ENCODE data around the gene MFAP2.
"Not testable (repeated sequence)": the region's sequence is repeated elsewhere in the genome, so short reads cannot be mapped to it uniquely, and the experiment has no call there.

Gene MFAP2

DNA sequence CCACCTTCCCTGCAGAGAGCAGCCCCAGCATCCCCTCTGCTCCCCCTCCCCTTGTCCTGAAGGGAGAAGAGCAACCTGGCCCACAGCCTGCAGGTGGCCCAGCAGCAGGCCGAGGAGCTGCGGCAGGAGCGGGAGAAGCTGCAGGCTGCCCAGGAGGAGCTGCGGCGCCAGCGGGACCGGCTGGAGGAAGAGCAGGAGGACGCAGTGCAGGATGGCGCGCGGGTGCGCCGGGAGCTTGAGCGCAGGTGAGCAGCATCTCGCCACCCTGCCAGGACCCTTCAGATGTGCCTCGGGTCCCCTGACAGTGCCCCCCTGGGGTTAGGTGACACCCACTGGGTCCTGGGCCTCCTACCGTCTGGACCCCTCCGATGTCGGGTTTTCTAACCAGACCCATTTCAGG lies 36.4 kb downstream of the MFAP2 start:
- Histone ChIP-seq H3K27ac (no peak overlapping the region), H3K36me3 (replicated peaks) (peaks cover 12% of the 10 kb centered on the region), H3K27me3 (replicated peaks) (no peaks in the 10 kb centered on the region), H3K4me3 (ENCODE audit: low read depth, low read length) (no peak overlapping the region)
- DNase-seq: no peak
- TF ChIP-seq, protein P1, sequence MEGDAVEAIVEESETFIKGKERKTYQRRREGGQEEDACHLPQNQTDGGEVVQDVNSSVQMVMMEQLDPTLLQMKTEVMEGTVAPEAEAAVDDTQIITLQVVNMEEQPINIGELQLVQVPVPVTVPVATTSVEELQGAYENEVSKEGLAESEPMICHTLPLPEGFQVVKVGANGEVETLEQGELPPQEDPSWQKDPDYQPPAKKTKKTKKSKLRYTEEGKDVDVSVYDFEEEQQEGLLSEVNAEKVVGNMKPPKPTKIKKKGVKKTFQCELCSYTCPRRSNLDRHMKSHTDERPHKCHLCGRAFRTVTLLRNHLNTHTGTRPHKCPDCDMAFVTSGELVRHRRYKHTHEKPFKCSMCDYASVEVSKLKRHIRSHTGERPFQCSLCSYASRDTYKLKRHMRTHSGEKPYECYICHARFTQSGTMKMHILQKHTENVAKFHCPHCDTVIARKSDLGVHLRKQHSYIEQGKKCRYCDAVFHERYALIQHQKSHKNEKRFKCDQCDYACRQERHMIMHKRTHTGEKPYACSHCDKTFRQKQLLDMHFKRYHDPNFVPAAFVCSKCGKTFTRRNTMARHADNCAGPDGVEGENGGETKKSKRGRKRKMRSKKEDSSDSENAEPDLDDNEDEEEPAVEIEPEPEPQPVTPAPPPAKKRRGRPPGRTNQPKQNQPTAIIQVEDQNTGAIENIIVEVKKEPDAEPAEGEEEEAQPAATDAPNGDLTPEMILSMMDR (IDR thresholded peaks at IDR 0.05; ENCODE audit: low read depth, low read length, missing control alignments): no peak
- in situ Hi-C loops (cut with HindIII; ENCODE audit: low pct_ligation_motif_present, low sequenced_read_pairs): no loop called here

DNA sequence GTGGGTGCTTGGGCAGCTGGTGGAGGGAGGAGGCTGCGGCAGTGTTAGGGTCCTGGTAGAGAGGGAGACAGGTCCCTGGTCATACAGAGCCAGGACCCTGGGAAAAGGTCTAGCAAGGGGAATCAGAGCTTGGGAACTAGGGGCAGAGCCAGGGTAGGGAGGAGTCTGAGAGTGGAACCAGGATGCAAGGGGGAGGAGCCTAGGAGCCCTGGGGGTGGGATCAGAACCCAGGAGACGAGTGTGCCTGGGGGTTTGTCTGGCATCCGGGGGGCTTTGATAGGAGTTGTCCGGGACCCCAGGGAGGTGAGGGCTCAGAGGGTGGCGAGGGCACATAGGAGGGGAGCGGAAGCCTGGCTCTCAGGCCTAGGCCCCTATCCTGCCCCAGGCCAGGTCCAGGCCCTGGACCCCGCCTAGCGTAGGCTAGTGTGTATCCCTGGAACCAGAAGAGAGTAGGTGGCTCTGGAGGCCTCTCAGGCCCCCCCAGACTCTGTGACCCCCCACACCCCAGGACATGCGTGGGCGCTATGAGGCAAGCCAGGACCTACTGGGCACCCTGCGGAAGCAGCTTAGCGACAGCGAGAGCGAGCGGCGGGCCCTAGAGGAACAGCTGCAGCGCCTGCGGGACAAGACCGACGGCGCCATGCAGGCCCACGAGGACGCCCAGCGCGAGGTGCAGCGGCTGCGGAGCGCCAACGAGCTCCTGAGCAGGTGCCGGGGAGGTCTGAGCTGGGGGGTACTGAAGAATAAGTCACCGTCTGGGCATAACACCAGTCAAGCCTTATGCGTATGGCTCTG lies 40.8 kb downstream of the MFAP2 start:
- H3K27ac ChIP-seq; in situ Hi-C loops (cut with HindIII; ENCODE audit: low pct_ligation_motif_present, low sequenced_read_pairs); H3K27me3 ChIP-seq (replicated peaks); H3K36me3 ChIP-seq (replicated peaks); H3K4me3 ChIP-seq (ENCODE audit: low read depth, low read length); DNase-seq: not testable (repeated sequence)

DNA sequence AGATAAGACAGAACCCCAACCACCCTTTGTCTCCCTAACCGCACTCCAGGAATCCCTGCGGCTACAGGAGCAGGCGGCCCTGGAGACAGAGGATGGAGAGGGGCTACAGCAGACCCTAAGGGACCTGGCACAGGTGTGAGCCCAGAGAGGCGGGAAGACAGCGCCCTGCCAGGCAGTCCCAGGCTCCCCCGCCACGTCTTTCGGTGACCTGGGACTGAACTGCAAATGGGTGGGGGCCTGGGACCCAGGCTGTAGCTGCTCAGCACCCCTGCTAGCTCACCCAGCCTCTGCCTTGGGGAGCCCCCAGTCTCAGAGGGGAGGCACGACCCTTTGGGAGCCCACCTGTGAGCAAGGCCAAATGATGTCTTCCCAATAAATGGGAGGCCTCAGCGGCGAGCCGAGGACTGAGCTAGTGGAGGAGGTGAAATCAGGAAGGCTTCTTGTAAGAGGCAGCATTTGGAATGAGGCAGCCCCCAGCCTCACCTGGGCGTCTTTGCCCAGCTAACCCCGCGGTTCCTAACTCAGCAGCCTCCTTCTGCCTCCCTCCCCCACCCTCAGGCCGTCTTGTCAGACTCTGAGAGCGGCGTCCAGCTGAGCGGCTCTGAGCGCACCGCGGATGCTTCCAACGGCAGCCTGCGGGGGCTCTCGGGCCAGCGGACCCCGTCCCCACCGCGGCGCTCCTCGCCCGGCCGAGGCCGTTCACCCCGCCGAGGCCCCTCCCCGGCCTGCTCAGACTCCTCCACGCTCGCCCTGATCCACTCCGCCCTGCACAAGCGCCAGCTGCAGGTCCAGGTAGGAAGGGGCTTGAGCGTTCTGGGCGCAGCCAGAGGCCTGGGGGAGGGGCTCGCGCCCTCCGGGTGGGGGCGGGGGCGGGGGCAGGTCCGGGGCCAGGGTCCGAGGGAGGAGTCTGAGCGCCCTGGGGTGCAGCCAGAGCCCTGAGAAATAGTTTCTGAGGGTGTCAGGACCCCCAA lies 41.8 kb downstream of the MFAP2 start:
- no peak overlapping the region for H3K4me3 ChIP-seq (ENCODE audit: low read depth, low read length)
- no peak for DNase-seq
- H3K27me3 ChIP-seq (replicated peaks): no peaks in the 10 kb centered on the region
- in situ Hi-C loops (cut with HindIII; ENCODE audit: low pct_ligation_motif_present, low sequenced_read_pairs): no loop called here
- no peaks in the 10 kb centered on the region for H3K36me3 ChIP-seq (replicated peaks)
- TF ChIP-seq, protein P1 (IDR thresholded peaks at IDR 0.05; ENCODE audit: low read depth, low read length, missing control alignments): no peak
- no peak overlapping the region for H3K27ac ChIP-seq

DNA sequence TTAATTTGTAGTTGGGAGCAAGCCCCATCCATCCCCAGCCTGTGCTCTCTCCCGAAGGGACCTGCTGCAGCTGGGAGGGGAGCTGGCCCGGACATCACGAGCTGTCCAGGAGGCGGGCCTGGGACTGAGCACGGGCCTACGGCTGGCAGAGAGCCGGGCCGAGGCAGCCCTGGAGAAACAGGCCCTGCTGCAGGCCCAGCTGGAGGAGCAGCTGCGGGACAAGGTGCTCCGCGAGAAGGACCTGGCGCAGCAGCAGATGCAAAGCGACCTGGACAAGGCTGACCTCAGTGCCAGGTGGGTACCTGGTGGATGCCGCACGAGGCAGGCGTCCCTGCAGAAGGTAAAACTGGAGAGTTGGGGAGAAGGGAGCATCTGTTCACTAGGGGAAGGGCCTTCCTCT lies 43.8 kb downstream of the MFAP2 start:
- in situ Hi-C loops (cut with HindIII; ENCODE audit: low pct_ligation_motif_present, low sequenced_read_pairs); H3K36me3 ChIP-seq (replicated peaks); H3K4me3 ChIP-seq (ENCODE audit: low read depth, low read length); H3K27me3 ChIP-seq (replicated peaks); DNase-seq; H3K27ac ChIP-seq: not testable (repeated sequence)

DNA sequence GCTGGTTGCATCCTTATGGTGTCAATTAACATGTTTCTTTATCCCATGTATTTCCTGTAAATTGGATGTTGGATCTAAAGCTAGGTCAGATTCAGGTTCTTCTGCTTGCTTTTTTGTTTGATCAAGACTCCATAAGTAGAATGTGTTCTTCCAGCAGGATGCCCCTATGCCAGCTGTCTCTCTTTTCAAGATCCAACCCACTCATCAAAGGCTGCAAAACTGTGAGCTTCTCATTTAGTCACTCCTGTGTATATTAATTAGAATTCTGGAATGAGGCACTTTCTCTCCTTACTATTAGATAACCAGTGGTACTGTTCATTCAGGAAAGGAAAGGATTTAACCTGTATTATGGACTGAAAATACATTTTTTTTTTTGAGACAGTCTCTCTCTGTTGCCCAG lies 46.5 kb downstream of the MFAP2 start:
- in situ Hi-C loops (cut with HindIII; ENCODE audit: low pct_ligation_motif_present, low sequenced_read_pairs); H3K27ac ChIP-seq; H3K27me3 ChIP-seq (replicated peaks); DNase-seq; H3K4me3 ChIP-seq (ENCODE audit: low read depth, low read length); H3K36me3 ChIP-seq (replicated peaks): not testable (repeated sequence)

DNA sequence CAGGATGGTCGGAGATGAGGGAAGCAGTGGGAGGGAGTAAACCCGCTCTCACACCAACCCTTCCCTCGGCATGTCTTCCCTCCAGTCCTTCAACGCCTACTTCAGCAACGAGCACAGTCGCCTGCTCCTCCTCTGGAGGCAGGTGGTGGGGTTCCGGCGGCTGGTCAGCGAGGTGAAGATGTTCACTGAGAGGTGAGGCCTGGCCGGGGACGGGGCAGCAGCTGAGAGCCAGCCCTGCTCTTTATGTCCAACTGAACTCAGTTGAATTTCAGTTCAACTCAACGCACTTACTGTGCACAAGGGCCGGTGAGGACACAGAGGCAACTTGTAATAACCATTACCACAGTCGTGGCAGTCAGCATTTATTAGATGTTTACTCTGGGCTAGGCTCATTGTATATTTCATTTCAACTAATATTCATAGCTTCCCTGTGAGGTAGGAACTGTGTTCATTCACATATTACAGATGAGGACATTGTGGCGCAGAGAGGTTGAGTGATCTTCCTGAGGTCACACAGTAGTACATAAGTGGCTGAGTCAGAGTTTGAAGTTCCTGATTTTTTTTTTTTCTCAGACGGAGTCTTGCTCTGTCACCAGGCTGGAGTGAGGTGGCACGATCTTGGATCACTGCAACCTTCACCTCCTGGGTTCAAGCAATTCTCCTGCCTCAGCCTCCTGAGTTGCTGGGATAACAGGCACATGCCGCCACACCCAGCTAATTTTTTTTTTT lies 49.0 kb downstream of the MFAP2 start:
- DNase-seq; H3K4me3 ChIP-seq (ENCODE audit: low read depth, low read length); H3K27ac ChIP-seq; in situ Hi-C loops (cut with HindIII; ENCODE audit: low pct_ligation_motif_present, low sequenced_read_pairs); H3K36me3 ChIP-seq (replicated peaks); H3K27me3 ChIP-seq (replicated peaks): not testable (repeated sequence)

DNA sequence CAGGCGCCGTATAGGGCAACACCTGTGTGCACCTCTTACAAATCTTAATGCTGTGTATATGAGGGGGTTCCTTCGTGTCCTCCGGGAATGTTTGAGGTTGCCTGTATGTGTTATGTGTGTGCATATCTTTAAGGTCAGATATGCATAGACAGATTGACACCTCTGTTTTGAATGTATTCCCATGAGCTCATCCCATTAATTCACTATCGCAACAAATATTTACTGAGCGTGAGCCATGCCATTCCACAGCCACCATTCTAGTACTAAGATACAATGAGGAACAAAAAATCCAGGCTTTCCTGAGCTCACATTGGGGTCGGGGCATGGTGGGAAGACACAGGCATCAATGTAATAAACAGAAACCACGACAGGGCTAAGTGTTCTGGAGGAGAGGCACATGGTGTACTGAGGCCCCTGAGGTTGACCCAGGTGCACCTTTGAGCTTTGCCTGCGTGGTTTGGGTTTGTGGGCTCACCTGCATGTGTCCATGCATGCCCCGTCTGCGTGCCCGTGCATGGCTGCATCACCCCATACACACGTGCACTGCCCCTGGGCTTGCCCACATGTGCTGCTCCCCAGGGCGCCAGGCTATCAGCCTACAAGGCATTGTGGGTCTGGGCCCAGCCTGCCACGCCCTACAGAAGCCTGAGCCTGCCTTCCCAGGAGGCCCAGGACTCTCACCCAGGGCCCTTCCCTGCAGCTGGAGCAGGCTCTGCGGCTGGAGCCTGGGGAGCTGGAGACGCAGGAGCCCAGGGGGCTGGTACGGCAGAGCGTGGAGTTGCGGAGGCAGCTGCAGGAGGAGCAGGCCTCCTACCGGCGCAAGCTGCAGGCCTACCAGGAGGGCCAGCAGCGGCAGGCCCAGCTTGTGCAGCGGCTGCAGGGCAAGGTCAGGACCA lies 51.0 kb downstream of the MFAP2 start:
- H3K27me3 ChIP-seq (replicated peaks); DNase-seq; in situ Hi-C loops (cut with HindIII; ENCODE audit: low pct_ligation_motif_present, low sequenced_read_pairs); H3K36me3 ChIP-seq (replicated peaks); H3K4me3 ChIP-seq (ENCODE audit: low read depth, low read length); H3K27ac ChIP-seq: not testable (repeated sequence)

All from brain microvascular endothelial cell (primary cell).